Brain microvascular endothelial cell (primary cell): ENCODE results near the gene EDAR.

Source experiments
- DNase-seq: peaks from one replicate; pipeline ENCODE4 v3.0.0-alpha.2; 2020
- H3K27ac ChIP-seq: fragments of 250-450 bp; sonication (Bioruptor Pico); 2 replicates; pipeline ENCODE4 v1.5.1; 2020; ENCODE audit warnings: mild to moderate bottlenecking, moderate library complexity
- H3K27me3 ChIP-seq: fragments of 250-450 bp; sonication (Bioruptor Pico); replicated peaks from 2 replicates; pipeline ENCODE4 v1.5.1; 2020; ENCODE audit warnings: mild to moderate bottlenecking
- H3K36me3 ChIP-seq: fragments of 250-450 bp; sonication (Bioruptor Pico); replicated peaks from 2 replicates; pipeline ENCODE4 v1.5.1; 2020; ENCODE audit warnings: mild to moderate bottlenecking
- H3K4me3 ChIP-seq: 2 replicates; pipeline ENCODE4 v1.5.1; 2011; ENCODE audit warnings: low read depth, mild to moderate bottlenecking, control low read depth, low read length, moderate library complexity
- in situ Hi-C: cut with HindIII; loops from 2 replicates; pipeline ENCODE4 v1.10.0; 2017; ENCODE audit warnings: low sequenced_read_pairs, low pct_ligation_motif_present
- TF ChIP-seq, protein P1 (sequence below): IDR thresholded peaks from 2 replicates; pipeline ENCODE4 v1.5.1; 2011; ENCODE audit warnings: low read depth, mild to moderate bottlenecking, moderate library complexity, low read length, control low read depth, inconsistent platforms; ENCODE audit errors: missing control alignments

The EDAR gene

DNA sequence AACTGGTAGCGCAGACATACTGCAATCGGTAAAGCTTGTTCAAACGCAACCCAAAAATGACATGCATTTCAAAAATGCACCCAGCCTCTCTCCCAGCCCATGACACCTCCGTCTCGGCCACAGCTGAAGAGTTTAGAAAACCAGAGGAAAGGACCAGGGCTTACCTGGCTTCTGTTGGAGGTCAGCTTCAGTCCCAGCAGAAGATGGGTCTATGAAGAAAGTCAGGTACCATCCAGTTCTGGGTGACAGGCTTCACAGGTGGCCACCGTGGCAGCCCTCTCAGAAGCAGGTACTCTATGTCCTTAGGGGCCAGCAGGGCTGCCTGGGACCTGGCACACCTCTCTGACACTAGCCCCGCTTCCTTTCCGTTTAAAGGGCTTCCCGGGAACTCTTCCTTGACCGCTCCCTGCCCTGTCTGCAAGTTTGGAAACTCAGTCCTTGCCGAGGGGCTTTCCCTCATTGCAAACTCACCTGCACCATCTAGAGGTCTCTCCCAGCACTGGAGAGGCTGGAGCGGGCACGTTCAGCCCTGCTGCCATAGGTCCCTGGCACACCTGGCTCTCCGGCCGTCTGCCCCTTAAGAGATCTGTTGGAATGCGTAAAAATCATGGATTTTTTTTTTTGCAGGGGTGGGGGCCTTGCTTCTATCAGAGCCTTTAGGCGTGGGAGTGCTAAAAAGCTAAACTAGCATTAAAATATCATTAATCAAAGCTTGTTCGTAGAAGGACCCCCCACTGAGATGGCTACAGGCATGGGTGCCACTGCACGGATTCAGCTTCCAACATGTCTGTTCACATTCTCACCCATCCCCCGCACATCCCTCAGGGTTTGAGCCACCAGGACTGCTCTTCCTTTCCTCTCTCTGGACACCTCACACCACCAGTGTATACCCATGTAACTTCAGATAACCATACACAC is at the start of gene EDAR:
TSS of gene EDAR (minus strand) at position 425 of the 918 bp plus-strand sequence. CDS start 58,206 bp downstream, outside the sequence.
- Histone ChIP-seq H3K27ac (no peak within 1 kb of the TSS), H3K36me3 (no peaks in the 10 kb centered on the region), H3K27me3 (peaks cover 27% of the 10 kb centered on the region), H3K4me3 (no peak within 1 kb of the TSS)
- DNase-seq: no peak
- in situ Hi-C loops: no loop called here
- TF ChIP-seq, protein P1, sequence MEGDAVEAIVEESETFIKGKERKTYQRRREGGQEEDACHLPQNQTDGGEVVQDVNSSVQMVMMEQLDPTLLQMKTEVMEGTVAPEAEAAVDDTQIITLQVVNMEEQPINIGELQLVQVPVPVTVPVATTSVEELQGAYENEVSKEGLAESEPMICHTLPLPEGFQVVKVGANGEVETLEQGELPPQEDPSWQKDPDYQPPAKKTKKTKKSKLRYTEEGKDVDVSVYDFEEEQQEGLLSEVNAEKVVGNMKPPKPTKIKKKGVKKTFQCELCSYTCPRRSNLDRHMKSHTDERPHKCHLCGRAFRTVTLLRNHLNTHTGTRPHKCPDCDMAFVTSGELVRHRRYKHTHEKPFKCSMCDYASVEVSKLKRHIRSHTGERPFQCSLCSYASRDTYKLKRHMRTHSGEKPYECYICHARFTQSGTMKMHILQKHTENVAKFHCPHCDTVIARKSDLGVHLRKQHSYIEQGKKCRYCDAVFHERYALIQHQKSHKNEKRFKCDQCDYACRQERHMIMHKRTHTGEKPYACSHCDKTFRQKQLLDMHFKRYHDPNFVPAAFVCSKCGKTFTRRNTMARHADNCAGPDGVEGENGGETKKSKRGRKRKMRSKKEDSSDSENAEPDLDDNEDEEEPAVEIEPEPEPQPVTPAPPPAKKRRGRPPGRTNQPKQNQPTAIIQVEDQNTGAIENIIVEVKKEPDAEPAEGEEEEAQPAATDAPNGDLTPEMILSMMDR: peak; percentile 70

DNA sequence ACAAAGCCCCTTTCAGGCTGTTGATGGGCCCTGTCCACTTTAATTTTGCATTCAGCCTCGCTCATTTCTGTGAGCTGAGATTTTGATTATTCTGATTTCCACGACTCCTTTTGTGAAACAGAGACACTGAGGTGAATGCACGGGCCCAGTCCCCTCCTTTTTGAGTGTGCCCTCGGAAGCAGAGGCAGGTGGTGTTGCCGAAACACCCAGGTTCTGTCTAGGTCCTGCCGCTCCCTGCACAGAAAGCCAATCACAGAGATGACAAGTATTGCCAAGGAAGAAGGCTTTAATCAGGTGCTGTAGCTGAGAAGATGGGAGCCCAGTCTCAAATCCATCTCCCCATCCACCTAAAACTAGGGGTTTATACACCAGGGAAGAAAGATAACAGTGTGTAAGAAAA is 44.2 kb upstream of the EDAR start:
- no peak overlapping the region for H3K27ac ChIP-seq
- H3K36me3 ChIP-seq: no peaks in the 10 kb centered on the region
- peaks cover 2% of the 10 kb centered on the region for H3K27me3 ChIP-seq
- no peak overlapping the region for H3K4me3 ChIP-seq
- in situ Hi-C loops: no loop called here
- TF ChIP-seq, protein P1: no peak
- no peak for DNase-seq

DNA sequence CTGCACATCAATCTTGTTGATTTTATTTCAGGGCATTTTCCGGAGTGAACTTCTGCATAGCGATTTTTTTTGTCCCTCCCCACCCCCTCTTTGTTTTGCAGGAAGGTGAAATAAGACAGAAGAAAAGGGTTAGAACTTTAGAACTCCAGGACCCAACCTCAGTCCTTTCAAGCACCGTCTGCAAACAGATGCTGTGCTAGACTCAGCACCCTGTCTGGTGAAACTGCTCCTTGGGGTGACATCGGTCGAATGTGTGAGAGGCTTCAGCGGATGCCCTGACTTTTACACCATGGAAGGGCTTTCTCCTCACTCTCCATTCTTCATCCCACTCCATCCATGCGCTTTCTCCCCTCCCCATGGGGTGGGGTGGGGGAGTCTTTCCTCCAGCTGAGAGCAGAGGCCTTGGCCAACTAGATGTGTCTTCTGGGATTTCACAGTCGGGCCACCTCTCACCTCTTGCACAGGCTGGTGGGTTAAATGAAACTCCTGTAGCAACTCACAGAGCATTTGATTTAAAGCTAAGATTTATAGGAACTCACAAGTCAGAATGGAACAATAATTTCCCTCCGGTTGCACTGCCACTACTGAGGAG is 43.3 kb upstream of the EDAR start:
- H3K27me3 ChIP-seq: peaks cover 2% of the 10 kb centered on the region
- H3K36me3 ChIP-seq: no peaks in the 10 kb centered on the region
- in situ Hi-C loops: no loop called here
- TF ChIP-seq, protein P1: no peak
- DNase-seq: no peak
- peak overlapping the region; percentile 48 for H3K4me3 ChIP-seq
- H3K27ac ChIP-seq: no peak overlapping the region

DNA sequence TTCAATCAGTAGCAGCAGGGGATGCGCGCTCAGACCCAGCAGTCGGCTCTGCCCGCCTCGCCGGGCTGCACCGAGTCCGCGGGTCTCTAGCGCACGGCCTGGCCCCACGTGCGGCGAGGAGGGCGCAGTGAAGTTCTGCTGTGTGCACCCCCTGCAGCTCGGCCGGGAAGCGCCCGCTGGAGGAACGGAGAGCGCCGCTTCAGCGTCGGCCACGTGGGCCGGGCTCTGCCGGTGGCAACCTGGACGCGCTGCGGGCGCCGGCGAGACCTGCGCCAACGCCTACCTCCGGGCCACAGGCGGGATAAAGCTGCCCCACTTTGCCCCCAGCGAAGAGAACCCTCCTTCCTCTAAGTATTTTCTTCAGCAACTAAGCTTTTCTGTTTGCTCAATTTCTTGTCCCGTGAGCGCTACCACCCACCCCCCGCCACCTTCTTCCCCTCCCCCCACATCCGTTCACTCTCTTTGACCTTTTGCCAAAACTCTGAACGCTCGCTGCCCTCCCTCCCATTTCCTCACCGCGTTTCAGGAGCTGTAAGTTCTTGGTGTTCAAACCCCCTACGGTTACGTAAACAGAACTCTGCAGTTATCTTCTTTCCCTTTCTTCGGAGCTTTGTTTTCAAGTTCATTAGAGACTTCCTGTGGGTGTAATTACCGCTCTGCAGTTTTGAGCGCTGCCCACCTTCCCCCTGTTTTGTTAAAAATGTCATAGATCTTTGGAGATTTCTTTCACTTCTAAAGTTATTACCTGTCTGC is 42.6 kb upstream of the EDAR start:
- Histone ChIP-seq H3K27ac (no peak overlapping the region), H3K4me3 (peak overlapping the region; percentile 48), H3K36me3 (no peaks in the 10 kb centered on the region), H3K27me3 (peaks cover 2% of the 10 kb centered on the region)
- peak; percentile 1 for DNase-seq
- in situ Hi-C loops: no loop called here
- TF ChIP-seq, protein P1: no peak

DNA sequence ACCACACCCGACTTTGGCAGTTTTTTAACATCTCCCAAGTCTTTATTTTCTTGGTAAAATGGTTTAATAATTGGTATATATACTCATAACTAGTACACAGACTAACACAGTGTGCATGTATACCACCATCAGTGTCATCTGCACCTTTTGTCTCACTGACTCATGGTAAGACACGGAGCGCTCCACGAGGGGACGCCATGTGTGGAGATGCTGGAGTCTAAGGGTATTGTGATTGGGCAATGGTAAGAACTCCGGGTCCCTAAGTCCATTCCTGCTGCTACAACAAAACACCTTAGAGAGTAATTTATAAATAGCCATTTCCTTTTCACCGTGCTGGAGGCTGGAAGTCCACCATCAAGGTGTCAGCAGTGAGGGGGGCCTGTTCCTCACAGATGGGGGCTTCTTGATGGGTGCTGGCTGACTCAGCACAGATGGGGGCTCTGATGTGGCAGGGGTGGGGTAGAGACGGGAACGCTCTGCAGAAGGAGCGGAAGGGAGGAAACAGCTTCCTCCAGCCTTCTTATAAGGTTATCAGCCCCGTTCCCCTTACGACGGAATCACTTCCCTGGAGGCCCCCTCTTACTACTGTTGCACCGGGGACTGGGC is 42.0 kb upstream of the EDAR start:
- Histone ChIP-seq H3K4me3 (peak overlapping the region; percentile 48), H3K27me3 (peaks cover 2% of the 10 kb centered on the region), H3K27ac (no peak overlapping the region), H3K36me3 (no peaks in the 10 kb centered on the region)
- DNase-seq: no peak
- TF ChIP-seq, protein P1: no peak
- in situ Hi-C loops: no loop called here
